ENCODE data around the gene THRA.

- TF ChIP-seq POLR2A (IDR thresholded peaks at IDR 0.05), result no peak
- TF ChIP-seq CTCF (IDR thresholded peaks at IDR 0.05), result no peak
These were observed 5.8 kb downstream of the THRA start for GRCh38 chr17:40068584-40068916.
